ENCODE results near the gene CFB.

GRCh38 chr6:31948753-31949413, 3.0 kb downstream of the CFB start:
- no peak for TF ChIP-seq POLR2A (IDR thresholded peaks at IDR 0.05; ENCODE audit: low read depth, low read length)
- no peak for TF ChIP-seq RFX5 (IDR thresholded peaks at IDR 0.05; ENCODE audit: low read depth, low read length)
- no peak for TF ChIP-seq CTCF (conservative IDR thresholded peaks at IDR 0.05; ENCODE audit: low read depth, low read length)
- TF ChIP-seq RCOR1 (IDR thresholded peaks at IDR 0.05; ENCODE audit: insufficient replicate concordance, low read length): no peak
- TF ChIP-seq CEBPB (IDR thresholded peaks at IDR 0.05; ENCODE audit: low read depth, low read length): peak; percentile 71
- TF ChIP-seq MXI1 (IDR thresholded peaks at IDR 0.05; ENCODE audit: borderline replicate concordance, low read depth, low read length): no peak
- no peak for TF ChIP-seq MAZ (IDR thresholded peaks at IDR 0.05; ENCODE audit: borderline replicate concordance, low read depth, low read length)
- TF ChIP-seq SMC3 (IDR thresholded peaks at IDR 0.05; ENCODE audit: low read depth, low read length): no peak
- TF ChIP-seq RAD21 (IDR thresholded peaks at IDR 0.05; ENCODE audit: low read length): no peak
- TF ChIP-seq CHD1 (IDR thresholded peaks at IDR 0.05; ENCODE audit: low read depth, low read length): no peak
- TF ChIP-seq NFE2L2 (IDR thresholded peaks at IDR 0.05; ENCODE audit: low read depth, low read length): no peak
- no peak for TF ChIP-seq USF2 (IDR thresholded peaks at IDR 0.05; ENCODE audit: low read depth, low read length)
- TF ChIP-seq MAFK (IDR thresholded peaks at IDR 0.05; ENCODE audit: low read depth, low read length): no peak

Measured in IMR-90 (cell line).